Amniotic stem cell (primary cell): ENCODE measurements around the gene CAVIN1.
A peak's percentile ranks its signal among the peaks of the same experiment; 100 is the strongest.
"Not testable (repeated sequence)": the region's sequence is repeated elsewhere in the genome, so short reads cannot be mapped to it uniquely, and the experiment has no call there.

Experiments
- DNase-seq: peaks from one replicate; lab custom pipeline; 2025; lab: John Stamatoyannopoulos, UW

Gene CAVIN1, protein sequence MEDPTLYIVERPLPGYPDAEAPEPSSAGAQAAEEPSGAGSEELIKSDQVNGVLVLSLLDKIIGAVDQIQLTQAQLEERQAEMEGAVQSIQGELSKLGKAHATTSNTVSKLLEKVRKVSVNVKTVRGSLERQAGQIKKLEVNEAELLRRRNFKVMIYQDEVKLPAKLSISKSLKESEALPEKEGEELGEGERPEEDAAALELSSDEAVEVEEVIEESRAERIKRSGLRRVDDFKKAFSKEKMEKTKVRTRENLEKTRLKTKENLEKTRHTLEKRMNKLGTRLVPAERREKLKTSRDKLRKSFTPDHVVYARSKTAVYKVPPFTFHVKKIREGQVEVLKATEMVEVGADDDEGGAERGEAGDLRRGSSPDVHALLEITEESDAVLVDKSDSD

DNA sequence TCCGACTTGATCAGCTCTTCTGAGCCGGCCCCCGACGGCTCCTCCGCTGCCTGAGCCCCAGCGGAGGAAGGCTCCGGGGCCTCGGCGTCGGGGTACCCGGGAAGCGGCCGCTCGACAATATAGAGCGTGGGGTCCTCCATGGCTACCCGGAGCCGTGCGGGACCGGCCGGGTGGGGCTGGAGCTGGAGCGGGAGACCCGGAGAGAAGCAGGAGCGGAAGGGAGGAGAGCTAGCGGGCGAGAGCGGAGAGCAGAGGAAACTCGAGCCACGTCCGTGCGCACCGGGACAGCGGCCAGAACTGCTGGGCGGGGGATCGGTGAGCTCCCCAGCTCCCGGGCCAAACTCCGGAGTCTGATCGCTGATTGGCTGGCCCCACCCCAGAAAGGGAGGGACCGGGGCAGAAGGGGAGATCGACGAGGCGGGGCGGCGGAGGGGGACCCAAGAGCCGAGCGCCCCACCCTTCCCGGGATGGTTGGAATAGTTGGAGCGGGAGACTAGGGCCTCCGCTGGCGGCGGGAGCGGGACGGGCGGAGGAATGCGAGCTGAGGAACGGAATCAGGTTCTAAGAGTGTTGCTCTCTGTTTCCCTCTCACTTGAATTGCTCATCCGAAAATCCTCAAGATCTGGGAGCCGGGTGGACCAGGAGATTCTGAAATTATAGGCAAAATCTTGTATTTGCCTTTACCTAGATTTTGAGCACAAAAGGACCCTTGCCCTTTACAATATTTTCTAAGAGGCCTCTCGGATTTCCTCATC, at the start of gene CAVIN1:
Gene CAVIN1, minus strand, starts transcription at position 299 of the 755 bp plus-strand sequence. Its CDS starts 159 bp downstream, at position 140.
- peak; percentile 98 for DNase-seq

GRCh38 chr17:42467889-42468288, 44.8 kb upstream of the CAVIN1 start:
- DNase-seq = no peak

- DNase-seq = no peak
Measured at GRCh38 chr17:42463976-42464400, 40.9 kb upstream of the CAVIN1 start.

DNA sequence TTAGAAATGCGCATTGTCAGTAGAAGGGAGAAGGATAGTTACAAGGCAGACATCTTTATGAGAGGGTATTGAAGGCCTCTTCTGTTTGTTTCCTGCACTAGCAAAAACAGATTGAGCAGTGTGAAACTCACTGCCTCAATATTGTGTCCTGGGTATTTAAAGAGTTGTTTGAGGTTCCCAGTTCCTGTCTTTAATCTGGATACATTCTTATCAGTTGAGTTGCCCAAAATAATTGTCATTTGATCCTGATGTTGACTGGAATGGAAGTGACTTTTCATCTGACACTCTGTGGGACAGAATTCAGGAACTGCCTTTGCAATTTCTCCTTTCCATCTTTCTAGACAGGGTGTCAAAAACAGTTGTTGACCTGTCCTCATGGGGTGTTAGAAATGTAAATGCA, 37.3 kb upstream of the CAVIN1 start:
- DNase-seq = no peak

GRCh38 chr17:42459801-42460281, 36.8 kb upstream of the CAVIN1 start:
- DNase-seq = peak; percentile 21

GRCh38 chr17:42459256-42459800, 36.3 kb upstream of the CAVIN1 start:
- DNase-seq = no peak

GRCh38 chr17:42458497-42459255, 35.6 kb upstream of the CAVIN1 start, which contains the start of gene ATP6V0A1:
ATP6V0A1 (plus strand) TSS chr17:42458878; CDS start chr17:42460895, 2,017 bp downstream.
- DNase-seq = peak; percentile 76

GRCh38 chr17:42457107-42457792, 34.2 kb upstream of the CAVIN1 start:
- no peak for DNase-seq

DNA sequence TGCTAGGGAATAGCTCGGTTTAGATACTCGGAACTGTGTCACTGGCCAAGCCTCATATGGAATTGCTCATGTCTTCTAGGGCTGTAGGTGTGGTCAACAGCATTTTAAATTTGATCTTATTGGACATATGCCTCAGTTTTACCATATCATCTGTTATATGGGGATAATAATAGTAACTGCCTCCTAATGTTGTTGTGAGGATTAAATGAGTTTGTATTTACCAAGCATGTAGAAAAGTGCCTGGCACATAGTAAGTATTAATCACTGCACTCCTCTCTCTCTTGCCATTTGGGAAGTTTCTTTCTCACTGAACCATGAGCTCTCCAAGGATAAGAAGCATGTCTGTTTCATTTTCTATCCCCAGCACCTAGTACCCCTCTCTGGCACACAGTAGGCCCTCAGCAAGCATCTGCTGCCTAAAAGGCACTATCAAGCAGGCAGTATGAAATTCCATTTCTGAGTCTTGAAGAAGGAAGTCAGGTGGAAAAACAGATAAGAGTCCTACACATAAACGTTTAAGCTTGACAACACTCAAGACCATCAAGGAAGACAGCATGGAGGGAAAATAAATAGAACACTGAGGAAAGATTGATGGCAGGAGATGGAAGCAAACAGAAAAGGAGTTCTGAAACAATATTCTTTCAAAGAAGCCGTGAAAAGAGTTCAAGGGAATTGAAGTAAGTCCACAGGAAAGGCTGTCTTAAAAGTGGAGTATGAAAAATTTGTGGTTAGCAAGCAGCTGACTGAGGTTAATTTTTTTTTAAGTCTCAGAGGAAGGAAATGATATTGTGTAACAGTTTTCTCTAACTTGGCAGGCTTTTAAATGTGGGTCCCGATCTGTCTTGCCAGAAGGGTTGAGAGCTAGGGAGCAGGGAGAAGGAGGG, 33.4 kb upstream of the CAVIN1 start:
- DNase-seq = peak; percentile 41

- DNase-seq = not testable (repeated sequence)
Measured at GRCh38 chr17:42454987-42455386, 31.9 kb upstream of the CAVIN1 start.

DNA sequence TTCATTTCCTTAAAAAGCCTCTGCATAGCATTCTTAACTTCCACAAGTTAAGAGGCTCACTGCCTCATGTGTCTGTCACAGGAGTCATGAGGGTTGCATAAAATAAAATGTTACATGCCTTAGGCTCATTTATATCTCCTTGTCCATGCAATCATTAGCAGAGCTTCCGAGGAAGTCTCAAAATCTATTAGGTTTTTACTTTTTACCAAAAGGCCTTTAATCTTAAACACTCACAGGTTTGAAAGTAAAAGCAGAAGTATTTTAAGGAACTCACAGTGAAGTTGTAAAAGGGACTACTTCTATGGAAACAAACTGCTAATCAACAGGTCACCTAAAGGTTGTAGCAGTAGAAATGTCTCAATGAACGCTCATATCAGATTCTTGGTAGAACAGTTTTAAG, 30.4 kb upstream of the CAVIN1 start:
- DNase-seq = no peak

DNA sequence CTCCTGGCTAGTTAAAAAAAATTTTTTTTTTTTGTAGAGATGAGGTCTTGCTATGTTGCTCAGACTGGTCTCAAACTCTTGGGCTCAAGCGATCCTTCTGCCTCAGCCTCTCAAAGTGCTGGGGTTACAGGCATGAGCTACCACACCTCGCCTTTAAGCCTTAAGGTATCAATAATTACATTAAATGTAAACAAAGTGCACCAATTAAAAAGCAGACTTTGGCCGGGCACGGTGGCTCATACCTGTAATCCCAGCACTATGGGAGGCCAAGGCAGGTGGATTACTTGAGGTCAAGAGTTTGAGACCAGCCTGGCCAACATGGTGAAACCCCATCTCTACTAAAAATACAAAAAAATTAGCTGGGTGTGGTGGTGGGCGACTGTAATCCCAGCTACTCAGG, 28.2 kb upstream of the CAVIN1 start:
- DNase-seq = not testable (repeated sequence)

GRCh38 chr17:42449838-42450237, 26.8 kb upstream of the CAVIN1 start:
- not testable (repeated sequence) for DNase-seq

DNA sequence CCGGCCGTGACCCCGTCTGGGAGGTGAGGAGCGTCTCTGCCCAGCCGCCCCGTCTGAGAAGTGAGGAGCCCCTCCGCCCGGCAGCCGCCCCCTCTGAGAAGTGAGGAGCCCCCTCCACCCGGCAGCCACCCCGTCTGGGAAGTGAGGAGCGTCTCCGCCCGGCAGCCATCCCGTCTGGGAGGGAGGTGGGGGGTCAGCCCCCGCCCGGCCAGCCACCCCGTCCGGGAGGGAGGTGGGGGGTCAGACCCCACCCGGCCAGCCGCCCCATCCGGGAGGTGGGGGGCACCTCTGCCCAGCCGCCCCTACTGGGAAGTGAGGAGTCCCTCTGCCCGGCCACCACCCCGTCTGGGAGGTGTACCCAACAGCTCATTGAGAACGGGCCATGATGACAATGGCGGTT, 26.1 kb upstream of the CAVIN1 start:
- not testable (repeated sequence) for DNase-seq

GRCh38 chr17:42442196-42442565, 19.1 kb upstream of the CAVIN1 start:
- DNase-seq = no peak

GRCh38 chr17:42441371-42442195, 18.5 kb upstream of the CAVIN1 start:
- no peak for DNase-seq

DNA sequence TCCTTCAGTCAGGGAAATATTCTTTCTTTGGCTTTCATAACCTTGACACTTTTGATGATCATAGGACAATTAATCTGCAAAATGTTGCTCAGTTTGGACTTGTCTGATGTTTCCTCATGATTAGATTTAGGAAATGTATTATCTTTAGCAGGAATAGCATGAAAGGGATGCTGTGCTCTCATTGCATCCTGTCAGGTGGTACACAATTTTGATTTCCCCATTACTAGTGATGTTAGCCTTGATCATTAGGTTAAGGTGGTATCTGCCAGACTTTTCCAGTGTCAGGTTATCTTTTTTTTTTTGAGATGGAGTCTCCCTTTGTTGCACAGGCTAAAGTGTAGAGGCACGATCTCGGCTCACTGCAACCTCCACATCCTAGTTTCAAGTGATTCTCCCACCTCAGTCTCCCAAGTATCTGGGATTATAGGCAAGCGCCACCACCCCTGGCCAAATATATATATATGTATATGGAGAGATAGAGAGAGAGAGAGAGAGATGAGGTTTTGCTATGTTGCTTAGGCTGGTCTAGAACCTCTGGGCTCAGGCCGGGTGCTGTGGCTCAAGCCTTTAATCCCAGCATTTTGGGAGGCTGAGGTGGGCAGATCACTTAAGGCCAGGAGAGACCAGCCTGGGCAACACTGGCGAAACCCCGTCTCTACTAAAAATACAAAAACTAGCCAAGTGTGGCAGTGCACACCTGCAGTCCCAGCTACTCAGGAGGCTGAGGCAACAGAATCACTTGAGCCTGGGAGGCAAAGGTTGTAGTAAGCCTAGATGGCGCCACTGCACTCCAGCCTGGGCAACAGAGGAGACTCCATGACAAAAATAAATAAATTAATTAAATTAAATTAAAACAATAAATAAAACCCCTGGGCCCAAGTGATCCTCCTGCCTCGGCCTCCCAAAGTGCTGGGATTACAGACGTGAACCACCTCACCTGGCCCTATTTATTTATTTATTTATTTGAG, 15.8 kb upstream of the CAVIN1 start:
- DNase-seq = no peak

- DNase-seq = peak; percentile 88
Measured at GRCh38 chr17:42436391-42436790, 13.3 kb upstream of the CAVIN1 start.
